Keratinocyte (primary cell): ENCODE data around the gene CNNM2.

Experiments used
- CTCF ChIP-seq, 3 experiments: IDR thresholded peaks in 1 of 3; conservative IDR thresholded peaks in 1 of 3; optimal IDR thresholded peaks in 1 of 3; 2 replicates in 2 of 3; 3 replicates in 1 of 3; pipeline versions ENCODE3 to v1.5.1; 2011; ENCODE audit warnings: low read length in 3 of 3, mild to moderate bottlenecking in 3 of 3, moderate library complexity in 2 of 3, control low read depth in 1 of 3, inconsistent platforms in 1 of 3; ENCODE audit not compliant: insufficient read depth in 2 of 3; ENCODE audit errors: extremely low read depth in 1 of 3
- EZH2 ChIP-seq: IDR thresholded peaks from one replicate; pipeline ENCODE4 v1.6.1; 2012; ENCODE audit warnings: inconsistent platforms, mild to moderate bottlenecking, low read length, moderate library complexity

DNA sequence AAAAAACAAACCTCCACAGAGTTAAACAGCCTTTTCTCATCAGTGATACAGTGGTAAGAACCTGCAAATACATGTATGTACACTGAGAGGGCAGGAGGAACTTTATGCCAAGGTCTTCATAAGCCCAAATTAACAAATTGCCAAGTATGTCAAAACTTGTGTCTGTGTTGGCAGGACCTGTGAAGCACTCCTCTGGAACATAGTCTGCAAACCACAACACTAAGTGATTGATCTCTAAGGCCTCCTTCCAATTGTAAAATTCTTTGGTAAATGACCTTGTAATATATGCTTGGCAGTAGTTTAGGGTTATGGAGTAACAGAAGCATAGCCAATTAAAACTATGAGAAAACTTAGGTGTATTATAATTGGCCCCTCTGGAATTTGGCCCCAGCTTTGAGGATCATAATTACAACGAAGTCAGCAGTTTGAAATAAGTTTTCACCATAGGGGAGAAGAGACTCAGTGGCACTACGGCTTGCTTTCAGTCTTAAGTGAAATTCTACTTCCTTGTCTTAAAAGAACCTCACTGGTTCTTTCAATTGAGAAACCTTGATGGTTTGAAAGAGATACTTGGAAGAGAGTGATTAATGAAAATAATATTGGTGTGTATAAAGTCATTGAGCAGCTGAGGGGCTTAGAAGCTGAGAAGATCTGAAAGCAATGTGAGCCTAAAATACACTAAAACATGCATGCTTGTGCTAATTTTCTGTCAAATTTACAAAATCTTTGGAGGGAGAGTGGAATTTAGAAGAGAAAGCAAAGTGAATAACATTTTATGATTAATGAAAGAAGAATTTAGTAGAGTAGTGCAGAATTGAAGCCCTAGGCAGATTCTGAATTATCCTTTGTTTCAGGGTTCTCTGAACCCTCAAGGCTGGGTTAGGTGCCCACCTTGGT lies 57.6 kb downstream of the CNNM2 start:
- TF ChIP-seq CTCF (optimal IDR thresholded peaks at IDR 0.05 in 1 of 3, IDR thresholded peaks at IDR 0.05 in 1 of 3, conservative IDR thresholded peaks at IDR 0.05 in 1 of 3; ENCODE audit: extremely low read depth in 1 of 3, insufficient read depth in 2 of 3, low read length in 3 of 3) (no peak), EZH2 (no peak)
